Erythroblast (primary cell): ENCODE results near the gene PRDM15.

ENCODE experiments used
- DNase-seq, 2 experiments: peaks; one replicate each; lab custom pipeline; 2025; lab: John Stamatoyannopoulos, UW
- GATA1 ChIP-seq: IDR thresholded peaks from 2 replicates; pipeline ENCODE4 v1.6.1; 2011; ENCODE audit warnings: low read depth, mild to moderate bottlenecking, control low read depth, low read length, moderate library complexity
- POLR2A ChIP-seq: IDR thresholded peaks from 2 replicates; pipeline ENCODE4 v1.6.1; 2011; ENCODE audit warnings: mild to moderate bottlenecking, low read length

PRDM15 gene

DNA sequence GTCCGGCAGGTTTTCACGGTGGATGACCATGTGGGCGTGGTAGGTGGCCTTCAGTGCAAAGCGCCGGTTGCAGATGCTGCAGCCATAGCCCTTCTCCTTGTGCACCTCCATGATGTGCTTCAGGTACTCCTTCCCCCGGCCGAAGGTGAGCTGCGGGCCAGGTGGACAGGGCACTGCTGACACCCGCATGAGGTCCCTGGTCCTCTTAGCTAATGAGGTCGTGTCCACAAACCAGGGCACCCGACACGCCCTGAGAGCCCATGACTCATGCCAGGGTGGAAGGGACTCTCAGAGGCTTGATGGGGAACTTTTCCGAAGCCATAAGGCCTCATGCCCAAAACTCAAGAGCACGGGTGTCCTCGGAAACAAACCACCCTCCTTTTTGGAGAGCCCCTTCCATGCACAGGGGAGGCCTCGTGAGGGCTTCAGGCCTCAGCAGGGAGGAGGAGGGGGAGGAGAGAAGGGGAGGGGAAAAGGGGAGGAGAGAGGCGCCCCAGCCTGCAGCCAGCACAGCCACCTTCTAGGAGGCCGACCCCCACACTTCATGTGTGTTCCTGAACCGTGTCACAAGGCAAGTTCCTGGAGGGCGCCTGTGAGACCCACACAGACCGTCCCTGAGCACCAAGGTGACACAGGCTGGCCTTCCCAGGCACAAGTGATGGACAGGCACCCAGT is 57.9 kb downstream of the PRDM15 start:
- no peak for TF ChIP-seq POLR2A
- no peak for TF ChIP-seq GATA1
- DNase-seq = no peak

GRCh38 chr21:41820384-41821080 is 58.6 kb downstream of the PRDM15 start:
- no peak for DNase-seq
- no peak for TF ChIP-seq GATA1
- no peak for TF ChIP-seq POLR2A

- TF ChIP-seq GATA1 (no peak), POLR2A (no peak)
- no peak for DNase-seq
These were observed 59.3 kb downstream of the PRDM15 start for GRCh38 chr21:41819856-41820281.

GRCh38 chr21:41819236-41819855 is 59.8 kb downstream of the PRDM15 start:
- DNase-seq = no peak
- TF ChIP-seq POLR2A = no peak
- no peak for TF ChIP-seq GATA1

DNA sequence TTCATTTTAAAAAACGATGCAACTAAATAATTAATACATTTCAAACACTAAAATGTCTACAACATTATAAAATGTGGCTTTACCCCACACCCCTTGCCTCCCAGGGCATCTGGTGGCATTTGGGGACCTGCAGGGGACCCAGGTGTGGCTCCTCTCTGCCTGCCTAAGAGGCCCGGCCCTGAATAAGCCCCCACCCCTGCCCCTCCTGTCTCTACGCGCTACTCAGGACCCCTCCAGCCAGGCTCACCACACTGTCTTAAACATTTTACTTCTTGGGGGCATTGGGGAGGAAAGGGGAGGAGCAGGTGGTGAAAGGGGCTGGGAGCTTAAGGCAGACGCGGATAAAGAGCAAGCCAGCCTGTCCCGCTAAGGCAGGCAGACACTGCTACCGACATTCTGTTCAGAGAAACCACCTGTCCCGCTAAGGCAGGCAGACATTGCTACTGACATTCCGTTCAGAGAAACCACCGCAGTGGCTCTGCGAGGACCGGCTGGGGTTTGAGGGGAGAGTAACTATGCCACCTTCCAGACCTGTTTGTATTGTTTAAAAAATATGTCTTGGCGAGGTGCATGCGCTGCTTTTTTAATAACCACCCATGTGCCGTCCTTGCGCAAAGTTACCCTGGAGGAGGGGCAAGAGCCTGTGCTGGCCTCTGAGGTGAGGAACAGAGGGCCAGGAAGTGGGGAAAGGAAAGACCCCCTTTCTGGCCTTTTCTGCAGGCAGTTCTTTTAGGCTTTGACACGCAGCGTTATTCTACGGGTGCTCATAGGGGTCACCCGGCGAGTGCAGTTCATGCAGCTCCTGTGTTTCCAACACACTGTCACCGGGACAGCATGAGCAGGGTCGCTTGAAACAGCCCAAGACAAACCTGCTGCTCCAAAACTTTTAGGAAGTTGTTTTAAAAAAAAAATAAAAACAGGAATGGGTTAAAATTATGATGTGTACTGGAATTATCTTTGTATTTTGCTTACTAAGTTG is 61.0 kb downstream of the PRDM15 start:
- no peak for DNase-seq
- no peak for TF ChIP-seq POLR2A
- no peak for TF ChIP-seq GATA1

- DNase-seq = peak; percentile 37 to 38
These were observed 61.9 kb downstream of the PRDM15 start for GRCh38 chr21:41817228-41817627.

GRCh38 chr21:41816583-41817165 is 62.5 kb downstream of the PRDM15 start:
- TF ChIP-seq POLR2A = no peak
- TF ChIP-seq GATA1 = no peak

More at GRCh38 chr21:41817228-41817627, 61.9 kb downstream of the PRDM15 start:
- TF ChIP-seq GATA1 = no peak
- TF ChIP-seq POLR2A = no peak

DNA sequence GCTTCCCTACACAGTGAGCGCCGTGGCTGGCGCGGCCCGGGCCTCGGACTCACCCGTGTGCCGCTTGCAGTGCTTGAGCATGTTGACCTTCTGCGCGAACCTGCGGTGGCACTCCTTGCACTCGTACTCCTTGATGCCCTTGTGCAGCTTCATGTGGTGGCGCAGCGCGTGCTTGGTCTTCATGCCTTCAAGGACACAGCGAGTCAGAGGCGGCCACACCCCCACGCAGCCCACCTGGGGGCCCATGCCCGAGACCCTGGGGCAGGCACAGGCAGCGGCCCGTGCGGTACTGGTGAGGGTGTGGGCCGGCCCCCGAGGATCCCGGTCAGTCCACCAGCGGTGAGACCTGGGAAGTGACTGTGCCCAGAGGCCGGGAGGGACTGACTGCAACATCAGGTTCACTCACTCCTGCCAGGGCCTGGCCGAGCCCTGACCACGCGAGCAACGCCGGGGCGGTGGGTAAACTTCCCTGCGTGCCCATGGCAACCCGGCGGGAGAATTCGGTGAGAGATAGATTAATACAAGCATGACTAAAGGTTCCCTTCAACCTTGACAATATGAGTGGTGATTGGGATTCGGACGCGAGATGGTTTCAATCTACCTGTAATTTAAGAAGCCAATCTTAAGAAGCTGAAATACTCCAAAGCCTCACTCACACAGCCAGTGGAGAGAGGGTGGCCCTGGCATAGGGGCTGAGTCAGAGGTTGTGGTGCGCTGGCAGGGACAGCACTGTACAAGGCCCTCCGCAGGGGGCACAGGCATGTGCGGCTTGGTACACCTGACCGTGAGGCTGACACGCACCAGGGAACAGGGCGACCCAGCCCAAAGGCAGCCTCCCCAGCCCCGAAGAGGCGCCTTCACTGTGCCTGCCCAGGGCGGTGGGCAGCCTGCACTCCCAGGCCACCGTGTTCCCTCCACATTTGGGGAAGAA is 63.2 kb downstream of the PRDM15 start:
- no peak for TF ChIP-seq GATA1
- no peak for TF ChIP-seq POLR2A
- no peak for DNase-seq

More at GRCh38 chr21:41816583-41817165, 62.5 kb downstream of the PRDM15 start:
- DNase-seq = peak; percentile 59 to 77

DNA sequence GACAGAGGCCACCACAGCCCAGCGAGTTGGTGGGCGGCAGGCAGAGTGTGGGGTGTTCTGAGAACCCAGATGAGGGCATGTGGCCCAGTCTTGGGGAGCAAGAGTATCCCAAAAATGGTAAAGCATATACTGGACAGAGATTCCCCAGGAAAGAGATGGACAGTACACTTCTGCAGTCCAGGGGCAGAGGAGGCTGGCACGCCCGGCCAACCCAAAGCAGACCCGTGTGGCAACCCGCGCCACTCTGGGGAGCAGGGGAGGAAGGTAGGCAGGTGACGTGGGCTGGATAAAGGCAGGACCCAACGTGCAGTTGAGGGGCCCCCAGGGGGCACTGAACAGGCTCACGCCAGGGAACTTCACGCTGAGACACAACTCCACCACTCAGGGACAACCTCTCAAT is 65.9 kb downstream of the PRDM15 start:
- TF ChIP-seq POLR2A = no peak
- TF ChIP-seq GATA1 = no peak

GRCh38 chr21:41812679-41813078 is 66.5 kb downstream of the PRDM15 start:
- TF ChIP-seq GATA1 (no peak), POLR2A (no peak)

More for the DNA sequence above, 65.9 kb downstream of the PRDM15 start:
- no peak for DNase-seq

DNA sequence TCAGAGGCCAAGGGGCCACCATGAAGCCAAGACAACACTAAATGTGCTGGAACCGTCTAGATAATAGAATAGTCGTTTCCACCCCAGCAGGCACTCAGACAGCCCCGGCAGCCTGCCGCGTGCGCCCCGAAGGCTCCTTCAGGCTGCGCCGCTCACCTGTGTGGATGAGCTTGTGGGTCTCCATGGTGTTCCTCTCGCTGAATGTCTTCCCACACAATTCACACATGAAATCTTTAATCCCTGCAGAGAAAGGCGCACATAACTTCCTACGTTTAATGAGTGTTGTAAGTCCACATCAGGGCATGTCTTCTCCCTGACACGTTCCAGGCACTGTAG is 68.6 kb downstream of the PRDM15 start:
- no peak for TF ChIP-seq GATA1
- TF ChIP-seq POLR2A = no peak
- DNase-seq = no peak

More at GRCh38 chr21:41812679-41813078, 66.5 kb downstream of the PRDM15 start:
- no peak for DNase-seq
